Fibroblast of upper back skin (primary cell): ENCODE measurements around the gene ARHGAP15.

ENCODE experiments used
- DNase-seq: peaks from one replicate; pipeline ENCODE4 v3.0.0-alpha.2; 2013

Gene ARHGAP15

GRCh38 chr2:143467011-143467410 lies 337.8 kb downstream of the ARHGAP15 start:
- no peak for DNase-seq

- DNase-seq = no peak
Observed at GRCh38 chr2:143468341-143468888, 339.2 kb downstream of the ARHGAP15 start.

- no peak for DNase-seq
Observed at GRCh38 chr2:143469323-143469722, 340.1 kb downstream of the ARHGAP15 start.

DNA sequence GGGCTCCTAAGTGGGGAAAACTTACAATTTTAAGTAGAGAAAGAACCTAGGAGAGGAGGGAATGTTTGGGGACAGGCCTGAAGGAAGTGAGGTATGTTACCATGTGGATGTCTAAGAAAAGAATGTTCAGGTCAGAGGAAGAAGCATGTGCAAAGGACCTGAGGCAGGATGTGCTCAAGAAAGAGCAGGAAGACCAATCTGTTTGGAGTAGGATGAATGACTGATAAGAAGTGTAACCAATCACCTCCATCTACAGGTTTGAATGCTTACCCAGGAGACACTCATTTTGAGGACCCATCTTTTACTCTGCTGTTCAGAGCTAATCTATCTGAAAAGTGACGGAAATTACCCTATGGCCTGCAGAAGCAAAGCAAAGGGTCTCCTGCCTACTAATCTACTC lies 342.3 kb downstream of the ARHGAP15 start:
- no peak for DNase-seq

GRCh38 chr2:143473216-143473615 lies 344.0 kb downstream of the ARHGAP15 start:
- DNase-seq = peak; percentile 86

DNA sequence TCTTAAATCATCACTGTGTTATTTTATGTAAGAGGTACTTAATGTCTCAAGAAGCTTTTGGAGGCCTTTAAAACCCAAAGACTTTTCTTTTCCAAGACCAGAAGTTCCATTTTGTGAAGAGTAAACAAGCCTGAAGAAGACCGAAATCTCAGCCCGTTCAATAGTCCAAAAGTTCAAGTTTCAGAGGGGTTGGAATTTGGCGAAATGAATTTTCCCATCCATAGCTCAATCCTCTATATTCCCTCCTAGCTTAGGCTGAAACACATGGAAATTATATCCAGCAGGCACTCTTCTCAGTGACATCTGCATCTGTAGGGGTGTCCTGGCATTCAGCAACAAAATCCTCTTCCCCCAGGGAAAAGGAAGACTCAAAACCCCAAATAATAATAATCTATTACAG lies 344.6 kb downstream of the ARHGAP15 start:
- no peak for DNase-seq

GRCh38 chr2:143474586-143474985 lies 345.4 kb downstream of the ARHGAP15 start:
- DNase-seq = no peak

DNA sequence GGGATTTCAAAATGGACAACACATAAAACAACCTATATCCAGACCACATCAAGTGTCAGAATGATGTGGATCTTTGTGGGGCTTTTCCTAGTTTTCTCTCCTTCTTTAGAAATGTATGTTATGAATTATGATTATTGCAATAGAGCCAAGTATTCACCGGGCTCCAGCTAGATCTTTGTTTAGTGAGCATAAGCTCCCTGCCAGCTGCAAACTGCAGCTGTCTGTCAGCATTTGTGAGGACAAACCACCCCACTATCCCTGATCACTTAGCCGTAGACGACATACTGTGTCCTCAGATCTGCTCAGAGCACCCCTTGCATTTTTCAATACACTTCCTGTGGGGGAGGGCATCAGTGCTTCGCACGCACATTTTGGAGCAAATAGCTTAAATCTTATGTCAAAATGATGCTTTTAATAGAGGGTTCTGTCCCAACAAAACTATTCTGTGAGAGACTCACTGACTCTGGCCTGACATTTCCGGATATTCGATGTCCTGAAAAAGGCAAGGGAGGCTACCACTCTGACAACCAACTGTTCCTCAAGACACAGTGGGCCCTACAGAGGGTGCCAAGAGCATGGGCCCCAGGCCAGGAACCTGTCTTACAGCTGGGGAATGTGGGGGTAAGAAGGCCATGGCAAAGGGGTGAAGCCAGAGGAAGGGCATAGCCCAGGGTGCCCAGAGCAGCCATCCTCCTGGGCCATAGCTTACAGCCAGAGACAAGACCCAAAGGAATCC lies 346.0 kb downstream of the ARHGAP15 start:
- peak; percentile 61 for DNase-seq

DNA sequence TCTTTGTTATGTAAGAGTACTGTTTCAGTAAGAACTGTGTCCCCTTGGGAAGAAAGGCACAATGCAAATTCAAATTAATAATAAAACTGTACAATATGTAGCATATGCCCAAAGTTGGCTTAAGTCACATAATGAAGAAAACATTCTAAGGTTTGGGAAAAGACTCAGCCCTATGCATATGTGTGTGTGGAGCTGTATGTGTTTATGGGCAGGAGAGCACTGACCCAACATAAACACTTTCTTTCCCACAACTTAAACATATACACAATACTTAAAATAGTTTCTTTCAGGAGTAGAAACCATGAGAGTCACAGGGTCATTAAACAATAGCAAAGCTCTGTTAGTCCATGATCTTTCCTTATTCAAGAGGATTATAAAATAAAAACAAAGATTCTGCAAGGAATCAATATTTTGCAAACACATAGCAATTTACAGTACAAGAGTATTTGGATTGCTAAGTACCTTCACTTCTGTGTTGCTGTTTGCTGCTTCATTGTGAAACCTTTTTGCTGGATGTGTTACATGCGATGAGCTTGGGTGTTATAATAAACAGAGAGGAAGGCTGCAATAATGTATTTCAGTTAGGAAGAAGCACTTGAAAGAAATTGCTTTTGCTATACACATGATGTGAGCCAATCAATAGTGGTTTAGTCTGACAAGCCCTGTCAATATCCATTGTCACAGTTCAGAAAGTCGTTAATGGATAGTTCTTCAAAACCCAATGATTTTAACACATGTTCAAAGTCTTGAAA lies 347.3 kb downstream of the ARHGAP15 start:
- no peak for DNase-seq

DNA sequence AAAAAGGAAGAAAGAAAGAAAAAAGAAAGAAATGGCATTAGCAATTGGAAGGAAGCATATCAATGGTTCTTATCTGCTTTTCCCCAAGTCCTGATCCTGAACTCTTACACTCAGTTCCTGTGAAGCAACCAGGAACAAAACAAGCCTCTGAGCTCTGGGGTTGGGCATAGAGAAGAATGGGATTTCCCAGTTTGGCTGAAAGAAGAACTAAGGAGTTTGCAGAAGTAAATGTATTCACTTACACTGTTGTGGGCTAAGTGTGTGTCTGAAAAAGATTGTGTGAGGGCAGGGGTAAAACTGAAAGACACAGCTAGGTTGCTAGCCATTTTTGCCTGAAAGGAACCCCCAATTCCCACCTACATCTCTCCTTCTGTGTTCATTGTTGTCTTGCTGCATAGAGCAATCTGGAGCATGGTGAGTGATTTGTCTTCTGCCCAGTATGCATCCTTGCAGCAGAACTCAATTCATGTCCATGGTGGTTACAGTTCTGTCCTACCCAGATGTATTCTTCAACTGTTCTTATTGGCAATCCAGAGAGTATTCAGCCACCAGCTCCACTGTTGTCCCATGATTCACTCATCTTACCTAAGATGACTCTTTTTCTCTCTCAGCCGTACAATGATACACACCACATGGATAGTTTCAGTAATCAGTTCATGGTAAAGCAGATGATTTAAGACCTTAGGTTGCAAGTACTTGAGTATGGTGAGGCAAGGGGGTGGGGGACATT lies 348.7 kb downstream of the ARHGAP15 start:
- DNase-seq = no peak

GRCh38 chr2:143480086-143480485 lies 350.9 kb downstream of the ARHGAP15 start:
- no peak for DNase-seq

- DNase-seq = no peak
Observed at GRCh38 chr2:143480601-143481236, 351.5 kb downstream of the ARHGAP15 start.

- no peak for DNase-seq
Observed at GRCh38 chr2:143481237-143481623, 352.0 kb downstream of the ARHGAP15 start.

- no peak for DNase-seq
Observed at GRCh38 chr2:143481733-143482132, 352.5 kb downstream of the ARHGAP15 start.

DNA sequence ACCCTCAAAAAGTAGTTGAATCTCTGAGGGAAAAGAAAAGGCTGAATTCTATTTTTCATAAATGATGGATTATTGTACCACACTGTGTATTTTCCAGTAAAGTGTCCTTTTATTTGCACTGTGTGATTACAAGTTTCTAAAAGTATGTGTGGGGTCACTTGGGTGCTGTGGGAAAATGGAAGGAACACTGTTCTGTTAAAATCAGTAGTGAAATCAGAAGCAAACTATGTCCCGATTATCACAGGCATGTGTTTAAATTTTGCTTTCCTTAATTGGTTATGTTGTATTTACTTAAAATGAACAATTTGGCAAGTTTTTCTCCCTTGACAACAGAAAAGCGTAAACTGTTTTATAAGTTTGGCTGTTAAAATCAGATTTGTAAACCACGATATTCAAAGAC lies 353.1 kb downstream of the ARHGAP15 start:
- no peak for DNase-seq

GRCh38 chr2:143482771-143483170 lies 353.6 kb downstream of the ARHGAP15 start:
- DNase-seq = peak; percentile 40

- no peak for DNase-seq
Observed at GRCh38 chr2:143486976-143487375, 357.8 kb downstream of the ARHGAP15 start.

- peak; percentile 84 for DNase-seq
Observed at GRCh38 chr2:143489145-143489544, 359.9 kb downstream of the ARHGAP15 start.

- DNase-seq = no peak
Observed at GRCh38 chr2:143491131-143491530, 361.9 kb downstream of the ARHGAP15 start.

- no peak for DNase-seq
Observed at GRCh38 chr2:143493339-143493738, 364.1 kb downstream of the ARHGAP15 start.

DNA sequence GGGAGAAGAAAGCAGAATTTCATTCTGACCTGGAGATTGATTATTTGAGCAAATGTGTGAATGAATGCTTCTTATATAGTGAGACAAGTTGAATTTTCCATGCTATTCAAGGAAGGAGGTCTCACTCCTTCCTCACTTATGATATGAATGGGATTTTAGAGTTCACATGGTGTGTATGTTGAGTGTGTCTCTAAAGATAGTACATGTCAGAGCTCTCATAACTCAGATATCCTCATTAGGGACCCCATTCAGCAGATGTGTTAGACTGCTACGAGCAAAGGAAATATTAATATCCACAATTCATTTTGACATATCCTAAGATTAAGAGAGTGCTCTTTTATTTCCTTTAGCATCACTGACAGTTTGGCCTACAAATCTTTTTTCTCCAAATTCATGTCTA lies 368.5 kb downstream of the ARHGAP15 start:
- no peak for DNase-seq

DNA sequence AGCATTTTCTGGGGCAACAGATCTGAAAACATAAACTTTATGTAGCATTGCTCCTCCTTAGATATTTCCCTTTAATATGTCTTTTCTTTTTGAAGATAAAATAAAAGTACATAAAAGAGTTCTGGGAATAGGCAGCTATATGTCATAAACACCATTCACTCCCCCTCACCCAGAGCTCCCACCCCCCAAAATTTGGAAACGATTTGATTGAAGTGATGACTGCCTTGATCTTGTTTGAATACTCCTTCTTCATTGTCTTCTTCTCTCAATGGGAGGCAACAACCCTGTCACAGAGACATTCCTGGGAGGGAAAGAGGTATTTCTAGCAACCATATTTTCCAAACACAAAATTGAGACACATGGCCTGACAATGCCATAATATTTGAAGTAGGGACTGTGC lies 369.3 kb downstream of the ARHGAP15 start:
- DNase-seq = no peak

DNA sequence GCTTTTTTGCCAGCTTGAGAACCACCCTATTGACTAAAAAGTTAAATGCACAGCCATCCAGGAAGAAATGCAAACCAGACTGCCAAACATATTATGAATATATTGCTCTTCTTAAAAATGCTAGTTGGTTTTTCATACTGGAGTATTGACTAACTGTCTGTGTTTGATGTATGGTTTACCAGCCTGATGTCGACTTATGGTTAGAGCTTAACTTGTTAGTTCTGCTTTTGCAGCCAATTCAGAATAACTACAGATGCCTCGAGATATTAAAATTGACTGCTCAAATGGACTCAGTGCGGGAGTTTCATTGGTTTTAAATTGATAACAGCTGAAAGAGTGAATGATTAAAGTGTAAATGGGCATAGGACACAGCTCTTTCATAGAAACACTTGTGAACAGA lies 369.8 kb downstream of the ARHGAP15 start:
- DNase-seq = peak; percentile 14
